Activated CD4-positive, alpha-beta T cell treated with anti-CD3 and anti-CD28 coated beads, Interleukin-2, amount 50 U/mL, for 48 hours (primary cell): ENCODE measurements around the gene VANGL2.

Experiments used
- DNase-seq, 2 experiments: peaks; one replicate each; pipeline ENCODE4 v3.0.0-alpha.2; 2020

Gene VANGL2

DNA sequence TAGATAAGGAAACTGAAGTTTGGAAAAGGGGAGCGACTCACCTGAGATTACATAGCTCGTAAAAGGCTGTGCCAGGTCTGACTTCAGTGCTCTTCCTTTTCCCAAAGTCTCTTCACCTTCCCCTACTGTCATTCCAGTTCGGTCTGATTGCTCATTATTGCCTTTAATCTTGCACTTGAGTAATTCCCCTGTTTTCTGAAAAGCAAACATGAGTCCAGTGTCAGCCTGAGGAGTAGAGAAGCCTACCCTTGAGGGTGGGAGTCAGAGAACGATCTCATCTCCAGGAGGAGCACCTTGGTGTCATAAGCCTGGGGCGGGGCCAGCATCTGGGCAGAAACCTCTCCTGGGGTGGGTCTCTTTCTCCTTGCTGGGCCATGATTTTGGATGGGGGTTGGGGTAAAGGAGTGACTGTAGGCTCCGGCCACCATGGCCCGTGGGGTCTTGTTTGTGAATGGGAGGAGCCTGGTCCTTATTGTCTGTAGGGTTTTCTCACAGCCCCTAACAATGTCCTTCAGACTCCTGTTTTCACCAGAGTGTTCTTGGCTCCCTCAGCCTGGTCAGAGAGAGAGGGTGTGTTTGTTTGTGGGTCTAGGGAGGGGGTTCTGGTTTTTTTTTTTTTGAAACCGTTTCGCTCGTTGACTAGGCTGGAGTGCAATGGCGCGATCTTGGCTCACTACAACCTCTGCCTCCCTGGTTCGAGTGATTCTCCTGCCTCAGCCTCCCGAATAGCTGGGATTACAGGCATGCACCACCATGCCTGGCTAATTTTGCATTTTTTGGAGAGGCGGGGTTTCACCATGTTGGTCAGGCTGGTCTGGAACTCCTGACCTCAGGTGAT lies 6.0 kb downstream of the VANGL2 start:
- DNase-seq, result no peak

DNA sequence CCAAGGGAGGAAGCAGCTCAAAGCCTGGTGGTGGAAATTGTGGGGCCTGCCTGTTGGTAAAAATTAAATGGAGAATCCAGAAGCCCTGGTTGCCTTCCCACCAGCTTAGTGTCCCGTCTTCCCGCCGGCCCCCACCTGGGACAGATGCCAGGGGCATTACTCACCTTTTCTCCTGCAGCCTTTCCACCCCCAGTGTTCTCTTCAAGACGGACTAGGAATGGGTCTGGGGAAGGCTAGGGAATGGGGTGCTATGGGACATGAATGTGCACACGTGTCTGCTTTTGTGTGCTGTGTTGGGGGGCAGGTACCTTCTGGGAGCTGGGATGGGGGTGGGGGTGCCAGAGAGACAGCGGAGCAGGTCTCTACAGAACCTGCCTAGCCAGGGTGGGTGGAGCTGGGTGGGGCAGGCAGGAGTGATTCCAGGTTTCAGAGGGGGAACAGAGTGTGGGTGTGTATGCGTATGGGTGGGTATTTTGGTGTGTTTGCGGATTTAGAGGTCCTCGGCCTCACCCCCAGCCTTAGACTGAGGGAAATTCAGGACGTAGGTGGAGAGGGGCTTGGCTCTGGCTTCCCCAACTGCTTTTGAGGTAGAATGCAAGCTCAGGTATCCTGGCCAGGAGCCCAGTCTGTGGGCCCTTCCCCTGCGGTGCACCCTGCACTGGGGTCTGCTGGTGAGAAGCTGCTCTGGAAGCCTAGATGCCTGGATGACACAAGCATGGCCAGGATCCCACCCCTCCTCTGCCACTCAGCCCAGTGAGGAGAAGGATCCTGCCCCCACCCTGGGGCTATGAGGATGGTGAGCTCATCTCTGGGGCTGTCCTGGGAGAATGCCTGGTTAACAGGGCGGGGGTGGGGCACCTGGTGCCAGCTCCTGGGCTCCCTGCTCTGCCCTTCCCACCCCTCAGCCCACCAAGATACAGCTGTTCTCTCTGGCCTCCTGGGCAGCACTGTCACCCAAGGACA lies 7.8 kb downstream of the VANGL2 start:
- no peak for DNase-seq

DNA sequence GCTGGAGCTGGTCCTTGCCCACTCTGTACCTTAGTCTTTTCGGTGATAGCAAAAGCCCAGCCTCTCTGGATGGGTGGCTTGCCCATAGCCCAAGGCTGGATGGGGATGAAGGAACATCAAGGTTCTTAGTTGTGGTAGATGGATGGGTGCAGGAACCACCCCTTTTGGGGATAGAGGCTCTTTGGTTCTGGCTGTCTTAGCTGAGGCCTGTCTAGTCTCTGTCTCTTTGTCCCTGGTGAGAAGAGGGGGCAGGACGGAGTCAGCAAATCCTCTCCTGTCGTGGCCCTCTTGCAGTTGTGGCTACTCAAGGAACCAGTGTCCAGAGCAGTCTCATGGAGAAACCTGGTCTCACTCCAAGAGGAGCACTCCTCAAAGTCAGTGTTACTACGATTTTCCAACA lies 8.5 kb downstream of the VANGL2 start:
- DNase-seq, result no peak

DNA sequence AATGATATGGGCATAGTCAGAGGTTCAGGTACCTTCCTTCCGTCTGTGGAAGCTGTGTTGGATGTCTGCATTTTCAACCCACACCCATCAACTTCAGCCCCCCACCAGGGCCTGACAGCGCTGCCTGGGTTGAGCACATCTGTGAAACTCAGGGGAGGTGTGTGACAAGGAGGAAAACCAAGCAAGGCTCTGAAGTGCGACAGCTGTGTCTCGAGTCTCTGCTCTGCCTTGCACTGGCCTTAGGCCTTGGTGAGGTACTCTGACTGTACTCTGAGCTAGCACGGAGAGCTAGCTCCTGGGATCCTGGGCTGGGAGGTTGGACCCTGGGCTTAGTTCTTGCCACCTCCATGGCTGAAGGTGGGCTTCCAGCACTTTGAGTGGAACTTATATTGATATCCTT lies 9.1 kb downstream of the VANGL2 start:
- no peak for DNase-seq

DNA sequence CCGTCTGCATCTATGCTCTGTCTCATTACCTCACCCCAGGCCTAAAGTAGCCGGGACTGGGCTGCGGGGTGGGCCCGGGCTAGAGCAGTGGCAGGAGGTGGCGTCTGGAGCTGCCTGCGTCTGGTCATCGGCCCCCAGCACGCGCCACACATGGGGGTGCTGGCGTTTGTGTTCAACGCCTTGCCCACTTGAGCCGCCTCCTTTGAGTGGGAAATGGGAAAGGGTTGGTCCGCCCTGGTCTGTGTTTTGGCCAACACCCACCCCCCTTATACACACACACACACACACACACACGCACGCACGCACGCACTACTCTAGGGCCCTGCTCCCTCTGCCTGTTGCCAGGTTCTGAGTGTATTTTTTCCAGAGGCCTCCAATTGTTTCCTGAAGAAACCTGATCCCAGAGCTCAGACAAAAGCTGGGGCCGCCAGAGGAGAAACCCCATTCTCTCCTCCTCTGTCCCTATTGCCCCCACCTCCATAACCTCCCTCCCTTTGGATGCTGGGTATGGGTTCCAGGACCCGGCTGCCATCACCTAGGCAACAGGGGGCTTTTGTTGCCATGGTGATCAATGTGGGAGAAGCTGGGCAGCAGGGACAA lies 10.1 kb downstream of the VANGL2 start:
- DNase-seq, result no peak

DNA sequence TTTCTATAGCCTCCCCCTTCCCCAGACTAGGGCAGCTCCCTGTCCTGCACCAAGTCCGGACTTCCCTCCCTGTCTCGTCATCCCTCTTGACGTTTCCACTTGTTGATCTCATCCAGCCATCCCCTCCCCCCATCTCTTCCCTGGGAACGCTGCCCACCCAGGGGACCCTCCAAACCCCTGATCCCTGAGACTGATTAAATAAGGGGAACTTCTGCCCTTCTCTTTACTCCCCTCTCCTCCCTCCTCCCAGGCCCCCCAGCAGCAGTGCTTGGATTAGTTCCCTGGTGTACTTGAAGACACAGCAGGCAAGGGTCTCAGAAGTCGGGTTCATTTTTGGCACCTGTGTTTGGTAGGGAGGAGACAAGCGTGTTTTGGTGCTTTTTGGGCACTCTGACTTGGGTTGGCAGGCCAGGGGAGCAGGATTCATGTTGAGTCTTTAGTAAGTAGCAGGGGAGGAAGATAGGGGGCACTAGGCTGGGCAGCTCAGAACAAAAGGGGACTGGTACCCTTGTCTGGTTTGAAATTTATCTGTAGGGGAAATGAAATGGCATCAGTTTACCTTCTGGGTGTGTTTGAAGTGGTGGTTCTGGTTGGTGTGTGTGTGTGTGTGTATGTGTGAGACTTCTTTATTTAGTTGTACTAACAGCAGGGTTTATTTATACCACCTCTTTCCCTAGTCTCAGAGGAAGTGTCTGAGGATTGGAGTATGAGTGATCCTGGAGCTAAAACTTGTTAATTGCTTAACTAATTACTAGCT lies 11.1 kb downstream of the VANGL2 start:
- DNase-seq, result no peak

DNA sequence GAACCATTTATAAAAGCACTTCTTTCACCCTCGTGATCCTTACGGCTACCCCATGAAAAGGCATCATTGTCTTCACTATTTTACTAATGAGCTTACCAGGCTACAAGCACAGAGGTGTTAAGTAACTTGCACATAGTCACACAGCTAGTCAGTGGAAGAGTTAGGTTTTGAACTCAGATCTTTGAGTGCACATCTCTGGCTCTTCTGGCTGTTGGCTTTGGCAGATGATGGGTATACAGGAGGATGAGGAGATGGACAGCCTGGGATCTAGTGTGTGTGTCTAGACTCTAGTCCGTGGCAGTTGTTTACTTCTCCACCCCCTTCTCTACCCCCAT lies 11.6 kb downstream of the VANGL2 start:
- no peak for DNase-seq

DNA sequence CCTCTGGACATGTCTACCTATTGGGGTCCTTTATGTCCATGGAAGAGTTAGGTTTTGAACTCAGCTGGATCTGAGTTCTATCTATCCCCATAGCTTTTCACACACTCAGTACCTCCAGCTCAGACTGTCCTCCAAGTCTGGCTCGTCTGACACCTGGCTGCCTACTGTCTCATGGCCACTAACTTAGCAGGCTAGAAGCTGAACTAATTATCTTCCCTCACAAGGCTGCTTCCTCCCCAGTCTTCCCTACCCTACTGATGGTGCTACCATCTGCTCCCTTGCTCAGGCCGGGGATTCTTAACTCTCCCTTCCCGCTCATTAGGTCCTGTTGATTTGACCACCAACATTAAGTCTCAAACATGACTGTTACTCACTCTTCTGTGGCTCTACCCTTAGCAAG lies 13.4 kb downstream of the VANGL2 start:
- DNase-seq, result no peak

DNA sequence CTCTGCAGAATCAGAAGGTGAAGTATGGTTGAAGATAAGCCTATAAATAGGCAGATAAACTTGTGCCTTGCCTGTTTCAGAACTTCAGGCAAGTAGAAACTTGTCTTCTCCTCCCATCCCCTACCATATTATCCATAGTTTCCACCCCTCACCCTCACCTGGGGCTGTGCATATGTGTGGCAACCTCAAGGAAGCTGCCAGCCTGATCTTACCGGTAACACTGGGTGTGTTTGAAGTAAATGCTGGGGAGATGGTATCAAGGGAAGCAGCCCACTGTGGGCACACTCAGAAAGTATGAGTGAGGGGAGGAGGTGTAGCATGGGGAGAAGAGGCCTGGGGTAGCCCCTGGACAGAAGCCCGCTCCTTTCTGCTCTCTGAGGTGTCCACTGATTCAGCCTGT lies 14.5 kb downstream of the VANGL2 start:
- DNase-seq, result no peak

DNA sequence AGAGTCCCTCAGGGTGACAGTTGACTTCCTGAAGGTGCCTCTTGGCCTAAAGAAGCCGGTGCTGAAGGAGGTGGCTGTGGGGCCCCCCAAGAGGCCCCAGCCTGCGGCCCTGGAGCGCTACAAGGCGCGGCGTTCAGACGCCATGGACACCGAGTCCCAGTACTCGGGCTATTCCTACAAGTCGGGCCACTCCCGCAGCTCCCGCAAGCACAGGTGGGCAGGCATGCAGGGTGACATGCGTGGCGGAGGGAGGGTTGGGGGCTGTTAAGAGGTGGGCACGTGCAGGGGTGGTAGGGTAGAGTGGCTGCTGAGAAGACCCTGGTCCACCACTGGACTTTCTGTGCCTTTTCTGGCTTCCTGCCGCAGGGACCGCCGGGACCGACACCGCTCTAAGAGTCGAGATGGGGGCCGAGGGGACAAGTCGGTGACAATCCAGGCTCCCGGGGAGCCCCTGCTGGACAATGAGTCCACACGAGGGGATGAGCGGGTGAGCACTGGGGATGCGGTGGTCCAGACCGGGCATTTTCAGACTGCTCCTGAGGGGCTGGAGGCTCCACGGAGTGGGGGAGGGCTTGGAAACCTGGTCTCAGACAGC lies 15.4 kb downstream of the VANGL2 start:
- no peak for DNase-seq

DNA sequence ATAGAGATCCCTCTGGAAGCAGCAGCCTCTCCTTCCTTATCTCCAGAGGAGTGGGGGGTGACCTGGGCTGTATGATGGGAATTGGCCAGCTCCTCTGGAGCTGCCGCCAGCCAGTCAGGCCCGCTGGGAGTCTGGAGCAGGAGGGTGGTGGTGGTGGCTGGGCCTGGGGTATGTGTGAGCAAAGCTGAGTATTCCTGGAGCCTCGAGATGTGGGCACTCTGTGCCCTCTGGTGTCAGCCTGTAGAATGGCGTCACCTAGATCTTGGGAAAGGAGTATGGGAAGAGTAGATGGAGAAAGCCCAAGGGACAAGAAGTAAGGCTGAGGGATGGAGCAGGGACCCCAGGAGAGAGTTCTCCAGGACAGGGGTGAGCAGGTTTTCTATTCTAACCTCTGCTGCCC lies 16.0 kb downstream of the VANGL2 start:
- DNase-seq, result no peak

DNA sequence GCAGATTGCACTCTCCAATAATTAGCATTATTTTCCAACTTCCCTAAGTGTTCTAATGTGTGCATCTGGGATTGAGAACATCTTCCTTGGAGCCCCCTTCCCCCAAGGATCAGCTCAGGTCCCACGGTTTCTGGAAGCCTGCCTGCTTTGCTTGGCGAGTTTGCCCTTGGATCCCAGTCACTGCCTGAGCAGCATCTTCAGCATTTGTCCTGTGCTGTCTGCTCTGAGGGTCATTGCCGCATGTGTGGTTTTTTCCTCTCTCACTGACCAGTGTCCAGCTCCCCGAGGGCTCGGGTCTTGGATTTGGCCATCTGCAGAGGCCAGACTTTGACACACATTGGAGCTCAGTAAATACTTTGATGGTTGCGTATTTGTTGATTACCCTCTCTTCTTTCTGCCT lies 18.1 kb downstream of the VANGL2 start:
- DNase-seq, result no peak

DNA sequence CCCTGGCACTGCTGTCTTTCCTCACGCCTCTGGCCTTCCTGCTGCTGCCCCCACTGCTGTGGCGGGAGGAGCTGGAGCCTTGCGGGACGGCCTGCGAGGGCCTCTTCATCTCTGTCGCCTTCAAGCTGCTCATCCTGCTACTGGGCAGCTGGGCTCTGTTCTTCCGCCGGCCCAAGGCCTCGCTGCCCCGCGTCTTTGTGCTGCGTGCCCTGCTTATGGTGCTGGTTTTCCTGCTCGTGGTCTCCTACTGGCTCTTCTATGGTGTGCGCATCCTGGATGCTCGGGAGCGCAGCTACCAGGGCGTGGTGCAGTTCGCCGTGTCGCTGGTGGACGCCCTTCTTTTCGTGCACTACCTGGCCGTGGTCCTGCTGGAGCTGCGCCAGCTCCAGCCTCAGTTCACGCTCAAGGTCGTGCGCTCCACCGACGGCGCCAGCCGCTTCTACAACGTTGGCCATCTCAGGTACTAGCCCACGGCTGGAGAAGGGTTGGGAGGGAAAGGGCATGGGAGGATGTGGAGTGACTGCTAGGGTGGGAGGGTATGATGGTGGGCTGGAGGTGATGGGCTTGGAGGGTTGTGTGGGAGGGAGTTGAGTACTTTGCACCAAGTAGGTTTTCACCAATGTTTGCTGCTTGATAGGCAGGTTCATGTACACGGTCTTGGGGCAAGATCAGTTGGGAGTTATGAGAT lies 18.9 kb downstream of the VANGL2 start:
- no peak for DNase-seq

DNA sequence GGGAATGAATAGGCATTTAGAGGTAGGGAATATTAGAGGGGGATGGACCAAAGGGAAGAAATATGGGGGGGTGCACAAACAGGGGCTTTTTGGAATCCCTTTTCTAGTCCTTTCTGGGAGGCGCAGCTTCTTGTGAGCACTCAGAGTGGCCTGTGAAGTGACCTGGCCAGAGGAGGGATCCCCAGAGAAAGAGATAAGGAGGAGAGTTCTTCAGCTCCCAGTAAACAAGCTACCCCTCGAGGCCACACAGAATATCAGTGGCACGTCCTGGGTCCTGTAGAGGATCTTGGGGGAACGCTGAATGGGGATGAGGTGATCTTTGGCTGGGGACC lies 19.4 kb downstream of the VANGL2 start:
- DNase-seq, result no peak

DNA sequence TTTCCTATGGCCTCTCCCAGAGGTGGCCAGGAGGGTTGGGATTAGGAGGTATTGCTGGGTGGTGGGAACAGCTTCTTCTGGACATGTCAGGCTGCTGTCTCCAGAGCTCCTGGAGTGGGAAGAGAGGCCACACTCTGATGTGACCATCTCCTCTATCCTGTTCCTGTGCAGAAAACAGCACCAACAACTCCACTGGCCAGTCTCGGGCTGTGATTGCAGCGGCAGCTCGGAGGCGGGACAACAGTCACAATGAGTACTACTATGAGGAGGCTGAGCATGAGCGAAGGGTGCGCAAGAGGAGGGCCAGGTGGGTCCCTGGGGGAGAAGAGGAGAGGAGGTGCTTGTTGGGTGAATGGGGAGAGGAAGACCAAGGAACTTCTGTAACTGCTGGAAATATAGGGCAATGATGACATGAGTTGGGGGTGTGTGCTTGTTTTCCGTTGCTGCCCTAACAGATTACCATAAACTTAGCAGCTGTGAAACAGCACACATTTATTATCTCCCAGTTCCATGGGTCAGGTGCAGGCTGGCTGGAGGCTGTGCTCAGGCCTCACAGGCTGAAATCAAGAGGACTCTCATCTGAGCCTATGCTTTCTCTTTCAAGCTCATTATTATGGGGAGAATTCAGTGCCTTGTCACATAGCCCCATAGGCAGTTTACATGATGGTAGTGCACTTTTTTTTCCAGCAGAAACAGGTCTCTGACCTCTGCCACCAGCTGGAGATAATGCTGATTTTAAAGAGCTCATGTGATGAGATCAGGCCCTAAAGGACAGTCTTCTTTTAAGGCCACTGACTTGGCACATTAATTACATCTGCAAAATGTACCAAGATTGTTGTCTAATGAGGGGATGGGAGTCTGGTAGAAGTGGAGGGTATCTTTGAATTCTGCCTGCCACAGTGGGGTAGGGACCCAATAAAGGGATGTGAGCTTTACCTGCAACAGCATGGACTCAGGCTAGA lies 20.8 kb downstream of the VANGL2 start:
- no peak for DNase-seq

DNA sequence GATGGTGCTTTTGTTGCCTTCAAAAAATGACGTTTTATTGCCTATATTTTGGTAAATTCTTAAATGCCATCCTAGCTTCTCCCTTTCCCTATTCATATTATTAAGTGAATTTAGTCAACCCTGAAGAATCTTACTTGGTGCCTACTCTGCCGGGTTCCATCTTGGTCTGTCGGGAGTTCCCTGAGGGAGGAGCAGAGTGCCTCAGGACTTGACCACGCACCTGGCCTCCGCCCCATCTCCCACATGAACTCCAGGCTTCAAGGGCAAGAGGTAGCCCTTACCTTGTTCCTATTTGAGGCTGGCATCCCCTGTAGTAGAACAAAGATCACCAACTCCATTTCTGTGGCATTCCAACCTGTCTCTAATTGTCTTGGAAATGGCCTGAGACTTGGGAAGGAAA lies 21.5 kb downstream of the VANGL2 start:
- no peak for DNase-seq

DNA sequence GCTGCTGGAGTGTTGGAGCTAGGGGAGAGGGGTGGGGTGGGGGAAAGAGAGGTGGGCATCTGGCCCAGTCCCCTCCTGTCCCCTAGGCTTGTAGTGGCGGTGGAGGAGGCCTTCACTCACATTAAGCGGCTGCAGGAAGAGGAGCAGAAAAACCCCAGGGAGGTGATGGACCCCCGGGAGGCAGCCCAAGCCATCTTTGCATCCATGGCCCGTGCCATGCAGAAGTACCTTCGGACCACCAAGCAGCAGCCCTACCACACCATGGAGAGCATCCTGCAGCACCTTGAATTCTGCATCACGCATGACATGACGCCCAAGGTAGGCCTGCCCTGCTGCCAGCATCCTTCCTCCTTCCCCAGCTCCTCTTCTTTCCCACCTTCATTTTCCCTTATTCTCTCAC lies 23.6 kb downstream of the VANGL2 start:
- no peak for DNase-seq

DNA sequence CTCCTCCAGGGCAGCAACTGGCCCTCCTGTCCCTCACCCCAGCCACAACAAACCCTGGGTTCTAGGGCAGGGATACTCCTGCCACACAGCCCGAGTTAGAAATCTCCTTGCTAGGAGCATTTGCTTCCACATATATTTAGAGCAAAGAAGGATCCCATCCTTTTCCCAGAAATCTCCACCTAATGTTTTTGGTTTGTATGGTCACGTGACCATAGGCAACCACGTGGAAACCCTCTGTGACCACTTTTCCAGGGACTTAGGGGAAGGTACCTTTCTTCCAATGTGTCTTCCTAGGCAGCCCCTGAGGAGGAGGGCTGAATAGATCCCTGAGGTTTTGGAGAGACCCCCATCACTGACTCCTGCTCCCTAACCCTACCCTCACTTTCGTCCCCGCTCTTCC lies 25.5 kb downstream of the VANGL2 start:
- no peak for DNase-seq

DNA sequence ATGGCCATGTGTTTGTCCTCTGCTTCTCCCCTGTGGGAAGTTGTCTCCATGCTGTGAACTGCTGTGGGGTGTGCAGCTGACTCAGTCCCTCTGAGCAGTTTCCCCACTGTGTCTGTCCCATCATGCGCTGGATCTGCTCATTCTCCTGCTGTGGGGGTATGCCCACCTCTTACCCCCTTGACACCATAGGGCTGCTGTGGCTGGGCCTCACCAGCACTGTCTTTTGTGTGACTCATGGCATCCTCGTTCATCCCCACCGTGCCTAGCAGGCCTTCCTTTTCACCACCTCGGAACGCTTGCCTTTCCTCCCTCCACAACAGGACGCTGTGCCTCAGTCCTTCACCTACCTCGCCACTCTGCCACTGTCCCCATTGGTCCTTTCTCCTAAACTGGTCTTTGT lies 27.3 kb downstream of the VANGL2 start:
- no peak for DNase-seq

DNA sequence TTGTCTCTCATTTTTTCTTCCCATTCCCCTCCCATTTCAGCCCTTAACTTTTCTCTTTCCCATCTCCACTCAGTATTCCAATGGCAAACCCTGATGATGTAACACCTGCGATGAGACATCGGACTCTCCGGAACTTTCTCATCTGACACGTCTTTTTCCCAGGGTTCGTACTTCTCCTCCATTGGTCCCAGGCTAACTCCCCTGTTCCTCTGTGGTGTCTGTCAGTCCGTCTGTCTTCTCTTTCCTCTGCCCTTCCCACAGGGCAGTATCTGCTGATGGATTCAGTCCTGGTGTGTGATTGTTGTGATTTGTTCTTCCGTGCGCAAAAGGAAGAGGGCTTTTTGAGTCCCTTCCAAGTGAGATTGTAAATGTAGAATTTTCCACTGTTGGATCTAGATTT lies 27.7 kb downstream of the VANGL2 start:
- no peak for DNase-seq

DNA sequence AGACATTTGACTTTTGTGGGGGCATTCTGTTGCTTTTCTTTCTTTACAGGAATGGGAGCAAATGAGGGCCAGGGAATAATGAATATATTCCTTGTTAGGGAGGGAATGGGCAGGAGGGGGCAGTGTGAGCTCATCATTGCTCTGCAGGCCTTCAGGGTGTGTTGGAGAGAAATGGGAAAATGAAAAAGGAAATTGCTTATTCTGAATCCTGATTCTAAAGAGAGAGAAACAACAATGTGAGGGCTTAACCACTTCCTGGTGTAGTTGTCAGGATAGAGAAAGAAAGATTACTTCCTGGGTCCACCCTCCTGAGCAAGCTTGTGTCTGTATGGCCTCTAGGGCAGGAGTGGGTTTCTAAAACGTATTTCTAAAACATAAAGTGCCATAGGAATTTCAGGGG lies 28.3 kb downstream of the VANGL2 start:
- peak; percentile 45 to 57 for DNase-seq
